Inflammatory macrophage treated with lipopolysaccharide for 1 hour (primary cell): ENCODE data around the gene TMEM47.

Source experiments
- DNase-seq, 2 donors: peaks; one replicate each; pipeline ENCODE4 v3.0.0-alpha.2; 2020 to 2022

TMEM47 gene

GRCh38 chrX:34584781-34585180 lies 72.3 kb downstream of the TMEM47 start:
- DNase-seq: no peak

- no peak for DNase-seq
Measured at GRCh38 chrX:34580069-34580468, 77.0 kb downstream of the TMEM47 start.

DNA sequence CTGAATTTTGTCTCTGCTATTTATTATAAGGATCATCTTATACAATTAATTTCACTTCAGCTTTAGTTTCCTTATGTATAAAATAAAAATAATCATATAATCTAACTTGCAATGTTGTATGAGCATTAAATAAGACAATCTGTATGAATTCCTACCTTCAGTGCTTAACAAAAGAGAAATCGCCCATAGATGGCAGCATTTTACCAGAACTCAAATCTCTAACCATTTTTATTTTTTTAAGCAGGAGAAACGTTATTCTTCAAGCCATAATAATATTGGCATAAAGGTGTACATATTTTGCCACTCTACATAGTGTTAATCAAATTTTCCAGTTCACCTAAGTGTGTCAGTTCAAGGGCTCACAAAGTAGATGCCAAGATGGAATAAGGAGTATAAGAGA lies 78.8 kb downstream of the TMEM47 start:
- DNase-seq: peak in 1 of 2 donors; percentile 0
